ENCODE results near the gene MDN1. TPM values are rescaled to one million over a fixed set of nuclear protein-coding genes. Genes with fewer than 3 reads are reported as not detected.

MDN1 gene
- total RNA-seq, 1 experiment from 2014 or later = 117 TPM

DNA sequence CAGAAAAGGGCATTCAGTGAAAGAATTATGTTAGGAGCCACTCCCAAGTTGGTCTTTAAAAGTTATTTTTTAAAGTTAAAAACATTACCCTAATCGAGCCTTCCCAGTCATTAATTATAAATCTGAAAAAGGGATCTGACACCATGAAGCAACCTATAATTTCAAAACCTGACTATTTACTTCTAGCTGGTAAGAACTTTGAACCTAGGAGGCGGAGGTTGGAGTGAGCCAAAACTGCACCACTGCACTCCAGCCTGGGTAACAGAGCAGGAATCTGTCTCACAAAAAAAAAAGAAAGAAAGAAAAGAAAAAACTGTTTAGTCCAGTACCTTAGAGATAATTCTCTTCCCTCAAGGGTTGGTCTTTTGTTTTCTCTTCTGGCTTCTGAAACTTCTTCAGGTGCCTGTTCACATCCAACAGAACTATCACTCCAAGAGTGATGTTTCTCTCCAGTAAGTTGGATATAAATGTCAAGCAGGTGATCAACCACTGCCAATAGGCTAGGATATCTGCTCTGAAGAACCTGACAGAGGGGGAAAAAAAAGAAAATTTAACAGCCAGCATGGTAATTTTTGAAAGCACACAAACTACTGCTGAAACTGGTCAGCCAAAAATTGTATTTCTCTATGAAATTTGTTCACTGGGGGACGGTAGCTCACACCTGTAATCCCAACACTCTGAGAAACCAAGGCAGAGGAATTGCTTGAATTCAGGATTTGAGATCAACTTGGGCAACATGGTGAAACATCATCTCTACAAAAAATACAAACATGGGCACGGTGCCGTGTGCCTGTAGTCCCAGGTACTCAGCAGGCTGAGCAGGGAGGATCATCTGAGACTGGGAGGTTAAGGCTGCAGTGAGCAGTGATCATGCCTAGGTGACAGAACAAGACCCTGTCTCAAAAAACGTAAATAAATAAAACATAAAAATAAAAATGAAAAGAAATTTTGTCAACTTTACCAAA, 38.2 kb downstream of the MDN1 start:
- TF ChIP-seq CTCF (conservative IDR thresholded peaks at IDR 0.05) = no peak
- H3K9me3 Mint-ChIP-seq = peaks cover 2 to 5% of the 10 kb centered on the region in 2 experiments; a peak in 2 of 5 replicates
- Histone ChIP-seq H2BK20ac (ENCODE audit: low read depth, low read length, poor library complexity, severe bottlenecking) (no peak overlapping the region), H4K91ac (ENCODE audit: insufficient read length, low read depth, low read length) (no peak overlapping the region), H4K8ac (replicated peaks; ENCODE audit: insufficient read length, low read depth, low read length) (no peak overlapping the region), H3K27me3 (ENCODE audit: insufficient read depth, low read length) (no peaks in the 10 kb centered on the region; the same call in 1 of the 2 replicates), H4K20me1 (ENCODE audit: control insufficient read depth, insufficient read depth, insufficient read length) (no peaks in the 10 kb centered on the region), H3K23ac (ENCODE audit: insufficient read length, low read depth, low read length) (no peak overlapping the region), H3K9me3 (ENCODE audit: control insufficient read depth, low read depth, low read length) (no peaks in the 10 kb centered on the region), H3K9ac (ENCODE audit: extremely low read depth, insufficient read length, low read length) (no peak overlapping the region), H3K18ac (ENCODE audit: insufficient read length, low read depth, low read length) (no peak overlapping the region), H3K4ac (ENCODE audit: low read depth, low read length) (no peak overlapping the region), H3K56ac (ENCODE audit: insufficient read length, low read depth, low read length) (no peak overlapping the region), H3K27ac (ENCODE audit: insufficient read length, low read depth, low read length) (no peak overlapping the region), H2BK12ac (ENCODE audit: insufficient read length, low read depth, low read length) (no peak overlapping the region), H4K5ac (ENCODE audit: insufficient read length, low read depth, low read length) (no peak overlapping the region), H2AFZ (ENCODE audit: low read length) (no peak overlapping the region), H3K14ac (ENCODE audit: insufficient read depth, low read length) (no peak overlapping the region), H2BK15ac (ENCODE audit: low read depth, low read length) (no peak overlapping the region), H3K4me2 (ENCODE audit: insufficient read depth, insufficient read length, low read length) (no peak overlapping the region), H2AK5ac (ENCODE audit: insufficient read length, low read length) (no peak overlapping the region), H3K79me1 (ENCODE audit: insufficient read depth, low read depth, low read length, poor library complexity, severe bottlenecking) (no peaks in the 10 kb centered on the region), H3K79me2 (ENCODE audit: insufficient read depth, low read length) (no peaks in the 10 kb centered on the region), H3K23me2 (ENCODE audit: insufficient read length, low read depth, low read length, poor library complexity, severe bottlenecking) (no peaks in the 10 kb centered on the region), H3K4me1 (ENCODE audit: insufficient read depth, low read length) (no peaks in the 10 kb centered on the region), H3T11ph (ENCODE audit: low read length) (no peak overlapping the region), H2BK120ac (ENCODE audit: low read depth, low read length, poor library complexity, severe bottlenecking) (no peak overlapping the region), H2BK5ac (ENCODE audit: insufficient read length, low read length) (no peak overlapping the region)
- H3K27me3 Mint-ChIP-seq (ENCODE audit: low read depth) = no peaks in the 10 kb centered on the region; the same call in 1 of the 2 replicates
- no peak for DNase-seq
- H3K27ac Mint-ChIP-seq = no peak overlapping the region; a peak in 1 of 7 replicates
- no CpG with 5 or more reads among the region's 6 CpGs for WGBS (ENCODE audit: extremely low coverage, insufficient read length, low lambda C conversion rate)
- H3K36me3 Mint-ChIP-seq (ENCODE audit: insufficient read depth in 1 of 3, low read depth in 3 of 3) = peaks cover 80 to 91% (median 83%) of the 10 kb centered on the region in 3 experiments
- H3K4me1 Mint-ChIP-seq = no peaks in the 10 kb centered on the region
- H3K4me3 Mint-ChIP-seq = no peak overlapping the region
